GM23338 (cell line): ENCODE data around the gene NCK2. TPM values are rescaled to one million over a fixed set of nuclear protein-coding genes. Genes with fewer than 3 reads are reported as not detected.

ENCODE experiments used
- ATAC-seq: fragments of 200-7000 bp; cut with Tn5 transposase; 3 replicates; pipeline ENCODE4 v1.9.1; 2020
- DNase-seq: peaks from one replicate; pipeline ENCODE4 v3.0.0-alpha.2; 2015; ENCODE audit warnings: low spot score
- H2AFZ ChIP-seq: fragments of 200-600 bp; sonication (generic); 2 replicates; pipeline ENCODE4 v1.8.0; 2016; ENCODE audit warnings: antibody characterized with exemption, mild to moderate bottlenecking, moderate library complexity
- H3F3A ChIP-seq: fragments of 200-600 bp; sonication (generic); replicated peaks from 2 replicates; pipeline ENCODE4 v1.8.0; 2017; ENCODE audit warnings: antibody characterized with exemption, mixed run types, low read depth
- H3K27ac ChIP-seq: fragments of 200-600 bp; sonication (generic); 2 replicates; pipeline ENCODE4 v1.6.1; 2016; ENCODE audit warnings: low read depth
- H3K27me3 ChIP-seq: fragments of 200-600 bp; sonication (generic); 2 replicates; pipeline ENCODE4 v1.8.0; 2016; ENCODE audit warnings: mild to moderate bottlenecking, mixed run types, moderate library complexity; ENCODE audit not compliant: insufficient read depth
- H3K36me3 ChIP-seq: fragments of 200-600 bp; sonication (generic); 2 replicates; pipeline ENCODE4 v1.8.0; 2016; ENCODE audit warnings: mild to moderate bottlenecking; ENCODE audit not compliant: insufficient read depth
- H3K4me1 ChIP-seq: fragments of 200-600 bp; sonication (generic); 2 replicates; pipeline ENCODE4 v1.8.0; 2016; ENCODE audit warnings: mild to moderate bottlenecking, moderate library complexity; ENCODE audit not compliant: insufficient read depth
- H3K4me2 ChIP-seq: fragments of 200-600 bp; sonication (generic); 2 replicates; pipeline ENCODE4 v1.7.1; 2017; ENCODE audit warnings: mixed run types
- H3K4me3 ChIP-seq: fragments of 200-600 bp; sonication (generic); 2 replicates; pipeline ENCODE4 v1.6.1; 2016; ENCODE audit warnings: mixed run types
- H3K79me2 ChIP-seq: fragments of 200-600 bp; sonication (generic); replicated peaks from 2 replicates; pipeline ENCODE4 v1.8.0; 2017; ENCODE audit warnings: mild to moderate bottlenecking; ENCODE audit not compliant: insufficient read depth
- H3K9me2 ChIP-seq: fragments of 200-600 bp; sonication (generic); 2 replicates; pipeline ENCODE4 v1.8.0; 2017; ENCODE audit not compliant: insufficient read depth
- H4K20me1 ChIP-seq: fragments of 200-600 bp; sonication (generic); replicated peaks from 2 replicates; pipeline ENCODE4 v1.8.0; 2017; ENCODE audit warnings: mild to moderate bottlenecking; ENCODE audit not compliant: insufficient read depth
- H3K27ac Mint-ChIP-seq: 2 replicates; pipeline ENCODE4 v1.8.0; 2020; ENCODE audit warnings: inconsistent platforms, mild to moderate bottlenecking, moderate library complexity, mixed read lengths
- H3K27me3 Mint-ChIP-seq: 3 replicates; pipeline ENCODE4 v1.8.0; 2022; ENCODE audit warnings: low read depth, mild to moderate bottlenecking, moderate library complexity, mixed read lengths, inconsistent platforms; ENCODE audit not compliant: insufficient read depth, poor library complexity
- H3K36me3 Mint-ChIP-seq: 3 replicates; pipeline ENCODE4 v1.8.0; 2021; ENCODE audit warnings: low read depth, mild to moderate bottlenecking, inconsistent platforms, moderate library complexity, mixed read lengths
- H3K4me1 Mint-ChIP-seq: 3 replicates; pipeline ENCODE4 v1.8.0; 2020; ENCODE audit warnings: mild to moderate bottlenecking, inconsistent platforms, mixed read lengths
- H3K4me3 Mint-ChIP-seq: 3 replicates; pipeline ENCODE4 v1.8.0; 2021; ENCODE audit warnings: moderate library complexity, mild to moderate bottlenecking, inconsistent platforms, mixed read lengths
- H3K9me3 Mint-ChIP-seq: 3 replicates; pipeline ENCODE4 v1.8.0; 2020; ENCODE audit warnings: moderate library complexity, mild to moderate bottlenecking, inconsistent platforms, mixed read lengths
- CREB1 ChIP-seq: fragments of 250-450 bp; sonication (Bioruptor Pico); IDR thresholded peaks from 2 replicates; pipeline ENCODE4 v1.5.0; 2020; ENCODE audit warnings: low read depth, mild to moderate bottlenecking, moderate library complexity
- EZH2 ChIP-seq: fragments of 200-600 bp; sonication (generic); IDR thresholded peaks from one replicate; pipeline ENCODE4 v1.8.0; 2017; ENCODE audit warnings: antibody characterized with exemption, mild to moderate bottlenecking, low read depth; ENCODE audit not compliant: unreplicated experiment
- EZH2phosphoT487 ChIP-seq: fragments of 200-600 bp; sonication (generic); IDR thresholded peaks from one replicate; pipeline ENCODE4 v1.8.1; 2018; ENCODE audit warnings: antibody characterized with exemption; ENCODE audit not compliant: unreplicated experiment
- JUNB ChIP-seq: IDR thresholded peaks from one replicate; pipeline ENCODE4 v1.6.1; 2016; ENCODE audit warnings: antibody characterized with exemption; ENCODE audit not compliant: unreplicated experiment
- NANOG ChIP-seq: IDR thresholded peaks from 2 replicates; pipeline ENCODE4 v1.6.1; 2016; ENCODE audit warnings: antibody characterized with exemption, borderline replicate concordance
- POLR2AphosphoS5 ChIP-seq: IDR thresholded peaks from 2 replicates; pipeline ENCODE4 v1.6.1; 2016; ENCODE audit warnings: antibody characterized with exemption, low read depth
- STAT1 ChIP-seq: IDR thresholded peaks from one replicate; pipeline ENCODE4 v1.6.1; 2016; ENCODE audit warnings: antibody characterized with exemption; ENCODE audit not compliant: unreplicated experiment
- ZNF114 ChIP-seq: fragments of 250-450 bp; sonication (Bioruptor Pico); IDR thresholded peaks from 2 replicates; pipeline ENCODE4 v1.5.0; 2020; ENCODE audit warnings: mild to moderate bottlenecking, moderate library complexity
- ZNF331 ChIP-seq: fragments of 250-450 bp; sonication (Bioruptor Pico); IDR thresholded peaks from 2 replicates; pipeline ENCODE4 v1.5.0; 2020; ENCODE audit warnings: low read depth, mild to moderate bottlenecking, moderate library complexity
- polyA plus RNA-seq: library from polyadenylated mRNA; unstranded; fragments of >200 nt; fragmentation: Nextera tagmentation; extraction: Ambion mirVana; gene quantifications from 2 replicates; pipeline ENCODE4 v1.2.1, GENCODE V29; 2016
- total RNA-seq: library from RNA; depleted of rRNA; stranded (reverse); fragments of >200 nt; shearing (Covaris generic); gene quantifications from 2 replicates; pipeline ENCODE4 v1.2.3, GENCODE V29; 2014
- TF ChIP-seq, protein P1 (sequence below): IDR thresholded peaks from 2 replicates; pipeline ENCODE4 v1.6.1; 2016; ENCODE audit warnings: antibody characterized with exemption
- TF ChIP-seq, protein P2 (sequence below): IDR thresholded peaks from one replicate; pipeline ENCODE4 v1.6.1; 2018; ENCODE audit warnings: antibody characterized with exemption; ENCODE audit not compliant: unreplicated experiment
- TF ChIP-seq, protein P3 (sequence below), 2 experiments: fragments of 200-600 bp in 1 of 2; sonication (generic) in 1 of 2; conservative IDR thresholded peaks; 2 replicates each; pipeline versions ENCODE4 v1.5.1 to v1.6.1; 2016 to 2017; ENCODE audit warnings: antibody characterized with exemption in 2 of 2, low read depth in 2 of 2, mild to moderate bottlenecking in 2 of 2, moderate library complexity in 1 of 2
- TF ChIP-seq, protein P4 (sequence below): fragments of 250-450 bp; sonication (Bioruptor Pico); IDR thresholded peaks from 2 replicates; pipeline ENCODE4 v1.5.0; 2020; ENCODE audit warnings: mild to moderate bottlenecking, moderate library complexity

NCK2 gene
- total and polyA plus RNA-seq, 2 experiments from 2014 or later: 26.9 to 59.9 TPM

DNA sequence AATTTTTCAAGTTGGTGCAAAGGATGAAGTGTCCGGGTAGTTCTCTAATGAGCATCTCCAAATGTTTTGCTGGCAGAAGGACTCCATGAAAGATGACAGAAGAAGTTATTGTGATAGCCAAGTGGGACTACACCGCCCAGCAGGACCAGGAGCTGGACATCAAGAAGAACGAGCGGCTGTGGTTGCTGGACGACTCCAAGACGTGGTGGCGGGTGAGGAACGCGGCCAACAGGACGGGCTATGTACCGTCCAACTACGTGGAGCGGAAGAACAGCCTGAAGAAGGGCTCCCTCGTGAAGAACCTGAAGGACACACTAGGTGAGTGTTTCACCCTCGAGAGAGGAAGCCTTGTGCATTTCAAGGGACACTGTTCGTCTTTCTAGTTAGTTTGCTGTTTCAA lies 110.3 kb downstream of the NCK2 start:
- TF ChIP-seq, protein P1, sequence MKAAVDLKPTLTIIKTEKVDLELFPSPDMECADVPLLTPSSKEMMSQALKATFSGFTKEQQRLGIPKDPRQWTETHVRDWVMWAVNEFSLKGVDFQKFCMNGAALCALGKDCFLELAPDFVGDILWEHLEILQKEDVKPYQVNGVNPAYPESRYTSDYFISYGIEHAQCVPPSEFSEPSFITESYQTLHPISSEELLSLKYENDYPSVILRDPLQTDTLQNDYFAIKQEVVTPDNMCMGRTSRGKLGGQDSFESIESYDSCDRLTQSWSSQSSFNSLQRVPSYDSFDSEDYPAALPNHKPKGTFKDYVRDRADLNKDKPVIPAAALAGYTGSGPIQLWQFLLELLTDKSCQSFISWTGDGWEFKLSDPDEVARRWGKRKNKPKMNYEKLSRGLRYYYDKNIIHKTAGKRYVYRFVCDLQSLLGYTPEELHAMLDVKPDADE: no peak
- TF ChIP-seq CREB1 (CRISPR knock-in tag) (no peak), NANOG (no peak), STAT1 (no peak), EZH2phosphoT487 (no peak), JUNB (no peak), ZNF331 (no peak), POLR2AphosphoS5 (no peak), EZH2 (no peak), ZNF114 (no peak)
- TF ChIP-seq, protein P2, sequence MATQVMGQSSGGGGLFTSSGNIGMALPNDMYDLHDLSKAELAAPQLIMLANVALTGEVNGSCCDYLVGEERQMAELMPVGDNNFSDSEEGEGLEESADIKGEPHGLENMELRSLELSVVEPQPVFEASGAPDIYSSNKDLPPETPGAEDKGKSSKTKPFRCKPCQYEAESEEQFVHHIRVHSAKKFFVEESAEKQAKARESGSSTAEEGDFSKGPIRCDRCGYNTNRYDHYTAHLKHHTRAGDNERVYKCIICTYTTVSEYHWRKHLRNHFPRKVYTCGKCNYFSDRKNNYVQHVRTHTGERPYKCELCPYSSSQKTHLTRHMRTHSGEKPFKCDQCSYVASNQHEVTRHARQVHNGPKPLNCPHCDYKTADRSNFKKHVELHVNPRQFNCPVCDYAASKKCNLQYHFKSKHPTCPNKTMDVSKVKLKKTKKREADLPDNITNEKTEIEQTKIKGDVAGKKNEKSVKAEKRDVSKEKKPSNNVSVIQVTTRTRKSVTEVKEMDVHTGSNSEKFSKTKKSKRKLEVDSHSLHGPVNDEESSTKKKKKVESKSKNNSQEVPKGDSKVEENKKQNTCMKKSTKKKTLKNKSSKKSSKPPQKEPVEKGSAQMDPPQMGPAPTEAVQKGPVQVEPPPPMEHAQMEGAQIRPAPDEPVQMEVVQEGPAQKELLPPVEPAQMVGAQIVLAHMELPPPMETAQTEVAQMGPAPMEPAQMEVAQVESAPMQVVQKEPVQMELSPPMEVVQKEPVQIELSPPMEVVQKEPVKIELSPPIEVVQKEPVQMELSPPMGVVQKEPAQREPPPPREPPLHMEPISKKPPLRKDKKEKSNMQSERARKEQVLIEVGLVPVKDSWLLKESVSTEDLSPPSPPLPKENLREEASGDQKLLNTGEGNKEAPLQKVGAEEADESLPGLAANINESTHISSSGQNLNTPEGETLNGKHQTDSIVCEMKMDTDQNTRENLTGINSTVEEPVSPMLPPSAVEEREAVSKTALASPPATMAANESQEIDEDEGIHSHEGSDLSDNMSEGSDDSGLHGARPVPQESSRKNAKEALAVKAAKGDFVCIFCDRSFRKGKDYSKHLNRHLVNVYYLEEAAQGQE: no peak
- TF ChIP-seq, protein P3, sequence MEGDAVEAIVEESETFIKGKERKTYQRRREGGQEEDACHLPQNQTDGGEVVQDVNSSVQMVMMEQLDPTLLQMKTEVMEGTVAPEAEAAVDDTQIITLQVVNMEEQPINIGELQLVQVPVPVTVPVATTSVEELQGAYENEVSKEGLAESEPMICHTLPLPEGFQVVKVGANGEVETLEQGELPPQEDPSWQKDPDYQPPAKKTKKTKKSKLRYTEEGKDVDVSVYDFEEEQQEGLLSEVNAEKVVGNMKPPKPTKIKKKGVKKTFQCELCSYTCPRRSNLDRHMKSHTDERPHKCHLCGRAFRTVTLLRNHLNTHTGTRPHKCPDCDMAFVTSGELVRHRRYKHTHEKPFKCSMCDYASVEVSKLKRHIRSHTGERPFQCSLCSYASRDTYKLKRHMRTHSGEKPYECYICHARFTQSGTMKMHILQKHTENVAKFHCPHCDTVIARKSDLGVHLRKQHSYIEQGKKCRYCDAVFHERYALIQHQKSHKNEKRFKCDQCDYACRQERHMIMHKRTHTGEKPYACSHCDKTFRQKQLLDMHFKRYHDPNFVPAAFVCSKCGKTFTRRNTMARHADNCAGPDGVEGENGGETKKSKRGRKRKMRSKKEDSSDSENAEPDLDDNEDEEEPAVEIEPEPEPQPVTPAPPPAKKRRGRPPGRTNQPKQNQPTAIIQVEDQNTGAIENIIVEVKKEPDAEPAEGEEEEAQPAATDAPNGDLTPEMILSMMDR (conservative IDR thresholded peaks at IDR 0.05; ENCODE audit: low read depth in 2 of 2): no peak
- TF ChIP-seq, protein P4, sequence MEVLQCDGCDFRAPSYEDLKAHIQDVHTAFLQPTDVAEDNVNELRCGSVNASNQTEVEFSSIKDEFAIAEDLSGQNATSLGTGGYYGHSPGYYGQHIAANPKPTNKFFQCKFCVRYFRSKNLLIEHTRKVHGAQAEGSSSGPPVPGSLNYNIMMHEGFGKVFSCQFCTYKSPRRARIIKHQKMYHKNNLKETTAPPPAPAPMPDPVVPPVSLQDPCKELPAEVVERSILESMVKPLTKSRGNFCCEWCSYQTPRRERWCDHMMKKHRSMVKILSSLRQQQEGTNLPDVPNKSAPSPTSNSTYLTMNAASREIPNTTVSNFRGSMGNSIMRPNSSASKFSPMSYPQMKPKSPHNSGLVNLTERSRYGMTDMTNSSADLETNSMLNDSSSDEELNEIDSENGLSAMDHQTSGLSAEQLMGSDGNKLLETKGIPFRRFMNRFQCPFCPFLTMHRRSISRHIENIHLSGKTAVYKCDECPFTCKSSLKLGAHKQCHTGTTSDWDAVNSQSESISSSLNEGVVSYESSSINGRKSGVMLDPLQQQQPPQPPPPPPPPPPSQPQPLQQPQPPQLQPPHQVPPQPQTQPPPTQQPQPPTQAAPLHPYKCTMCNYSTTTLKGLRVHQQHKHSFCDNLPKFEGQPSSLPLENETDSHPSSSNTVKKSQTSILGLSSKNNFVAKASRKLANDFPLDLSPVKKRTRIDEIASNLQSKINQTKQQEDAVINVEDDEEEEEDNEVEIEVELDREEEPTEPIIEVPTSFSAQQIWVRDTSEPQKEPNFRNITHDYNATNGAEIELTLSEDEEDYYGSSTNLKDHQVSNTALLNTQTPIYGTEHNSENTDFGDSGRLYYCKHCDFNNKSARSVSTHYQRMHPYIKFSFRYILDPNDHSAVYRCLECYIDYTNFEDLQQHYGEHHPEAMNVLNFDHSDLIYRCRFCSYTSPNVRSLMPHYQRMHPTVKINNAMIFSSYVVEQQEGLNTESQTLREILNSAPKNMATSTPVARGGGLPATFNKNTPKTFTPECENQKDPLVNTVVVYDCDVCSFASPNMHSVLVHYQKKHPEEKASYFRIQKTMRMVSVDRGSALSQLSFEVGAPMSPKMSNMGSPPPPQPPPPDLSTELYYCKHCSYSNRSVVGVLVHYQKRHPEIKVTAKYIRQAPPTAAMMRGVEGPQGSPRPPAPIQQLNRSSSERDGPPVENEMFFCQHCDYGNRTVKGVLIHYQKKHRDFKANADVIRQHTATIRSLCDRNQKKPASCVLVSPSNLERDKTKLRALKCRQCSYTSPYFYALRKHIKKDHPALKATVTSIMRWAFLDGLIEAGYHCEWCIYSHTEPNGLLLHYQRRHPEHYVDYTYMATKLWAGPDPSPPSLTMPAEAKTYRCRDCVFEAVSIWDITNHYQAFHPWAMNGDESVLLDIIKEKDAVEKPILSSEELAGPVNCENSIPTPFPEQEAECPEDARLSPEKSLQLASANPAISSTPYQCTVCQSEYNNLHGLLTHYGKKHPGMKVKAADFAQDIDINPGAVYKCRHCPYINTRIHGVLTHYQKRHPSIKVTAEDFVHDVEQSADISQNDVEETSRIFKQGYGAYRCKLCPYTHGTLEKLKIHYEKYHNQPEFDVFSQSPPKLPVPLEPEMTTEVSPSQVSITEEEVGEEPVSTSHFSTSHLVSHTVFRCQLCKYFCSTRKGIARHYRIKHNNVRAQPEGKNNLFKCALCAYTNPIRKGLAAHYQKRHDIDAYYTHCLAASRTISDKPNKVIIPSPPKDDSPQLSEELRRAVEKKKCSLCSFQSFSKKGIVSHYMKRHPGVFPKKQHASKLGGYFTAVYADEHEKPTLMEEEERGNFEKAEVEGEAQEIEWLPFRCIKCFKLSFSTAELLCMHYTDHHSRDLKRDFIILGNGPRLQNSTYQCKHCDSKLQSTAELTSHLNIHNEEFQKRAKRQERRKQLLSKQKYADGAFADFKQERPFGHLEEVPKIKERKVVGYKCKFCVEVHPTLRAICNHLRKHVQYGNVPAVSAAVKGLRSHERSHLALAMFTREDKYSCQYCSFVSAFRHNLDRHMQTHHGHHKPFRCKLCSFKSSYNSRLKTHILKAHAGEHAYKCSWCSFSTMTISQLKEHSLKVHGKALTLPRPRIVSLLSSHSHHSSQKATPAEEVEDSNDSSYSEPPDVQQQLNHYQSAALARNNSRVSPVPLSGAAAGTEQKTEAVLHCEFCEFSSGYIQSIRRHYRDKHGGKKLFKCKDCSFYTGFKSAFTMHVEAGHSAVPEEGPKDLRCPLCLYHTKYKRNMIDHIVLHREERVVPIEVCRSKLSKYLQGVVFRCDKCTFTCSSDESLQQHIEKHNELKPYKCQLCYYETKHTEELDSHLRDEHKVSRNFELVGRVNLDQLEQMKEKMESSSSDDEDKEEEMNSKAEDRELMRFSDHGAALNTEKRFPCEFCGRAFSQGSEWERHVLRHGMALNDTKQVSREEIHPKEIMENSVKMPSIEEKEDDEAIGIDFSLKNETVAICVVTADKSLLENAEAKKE (CRISPR knock-in tag): no peak
- no peak overlapping the region for H3K4me3 ChIP-seq
- no peak overlapping the region for H3K27ac ChIP-seq
- peaks cover 23% of the 10 kb centered on the region for H3K4me1 ChIP-seq
- peaks cover 11% of the 10 kb centered on the region; the same call in 1 of the 2 replicates for H4K20me1 ChIP-seq
- H2AFZ ChIP-seq: no peak overlapping the region
- H3K4me2 ChIP-seq: no peak overlapping the region
- H3K4me1 Mint-ChIP-seq: peaks cover 39% of the 10 kb centered on the region
- H3K27me3 Mint-ChIP-seq: peaks cover 1% of the 10 kb centered on the region
- no peak overlapping the region for H3K4me3 Mint-ChIP-seq
- H3K79me2 ChIP-seq: peaks cover 62% of the 10 kb centered on the region
- peaks cover 21% of the 10 kb centered on the region for H3K36me3 Mint-ChIP-seq
- H3K9me3 Mint-ChIP-seq: no peaks in the 10 kb centered on the region; the same call in 2 of the 3 replicates
- H3K9me2 ChIP-seq: no peaks in the 10 kb centered on the region; the same call in 1 of the 2 replicates
- ATAC-seq (no peak), DNase-seq (no peak)
- no peaks in the 10 kb centered on the region for H3K27me3 ChIP-seq
- H3F3A ChIP-seq: no peaks in the 10 kb centered on the region
- H3K27ac Mint-ChIP-seq: no peak overlapping the region
- H3K36me3 ChIP-seq: no peaks in the 10 kb centered on the region; the same call in 1 of the 2 replicates
